OCI-LY7 (cell line): ENCODE data around the gene DMRTC2. TPM values are rescaled to one million over a fixed set of nuclear protein-coding genes. Genes with fewer than 3 reads are reported as not detected.

Experiments used
- BruUV-seq: library from RNA; stranded (reverse); fragments of 400-500 nt; replicated peaks from 2 replicates; lab custom pipeline; 2021; lab: Mats Ljungman, UMichigan
- CTCF ChIA-PET: fragments of 300-600 bp; sonication (Branson Sonifier 250); formaldehyde crosslinking; loops from one replicate; lab custom pipeline; 2022; ENCODE audit warnings: antibody characterized with exemption; ENCODE audit not compliant: unreplicated experiment; lab: Charles Lee
- POLR2A ChIA-PET: fragments of 300-600 bp; sonication (Branson Sonifier 250); formaldehyde crosslinking; loops from one replicate; lab custom pipeline; 2022; ENCODE audit warnings: antibody characterized with exemption; lab: Charles Lee
- DNase-seq: peaks from one replicate; pipeline ENCODE4 v3.0.0-alpha.2; 2015; ENCODE audit warnings: low spot score
- H2AFZ ChIP-seq: fragments of 200-600 bp; sonication (generic), shearing (Covaris generic); 2 replicates; pipeline ENCODE4 v1.6.1; 2014; ENCODE audit warnings: mild to moderate bottlenecking, antibody characterized with exemption, low read length, moderate library complexity
- H3K27ac ChIP-seq: fragments of 200-600 bp; sonication (generic); 2 replicates; pipeline ENCODE4 v1.5.1; 2014; ENCODE audit warnings: mixed run types, low read depth, mild to moderate bottlenecking, moderate library complexity, low read length, inconsistent platforms; ENCODE audit not compliant: poor library complexity, severe bottlenecking
- H3K36me3 ChIP-seq: fragments of 200-600 bp; sonication (generic); 2 replicates; pipeline ENCODE4 v1.6.1; 2014; ENCODE audit warnings: mild to moderate bottlenecking, antibody characterized with exemption, low read length, moderate library complexity, mixed read lengths; ENCODE audit not compliant: insufficient read depth
- H3K4me1 ChIP-seq: fragments of 200-600 bp; sonication (generic); 2 replicates; pipeline ENCODE4 v1.5.1; 2014; ENCODE audit warnings: mild to moderate bottlenecking, low read length; ENCODE audit not compliant: insufficient read depth, poor library complexity, severe bottlenecking
- H3K4me2 ChIP-seq: fragments of 200-600 bp; sonication (generic); 2 replicates; pipeline ENCODE4 v1.6.1; 2014; ENCODE audit warnings: mild to moderate bottlenecking, low read length
- H3K4me3 ChIP-seq: fragments of 200-600 bp; sonication (generic); 2 replicates; pipeline ENCODE4 v1.5.1; 2014; ENCODE audit warnings: mild to moderate bottlenecking, low read depth, low read length; ENCODE audit not compliant: poor library complexity, severe bottlenecking
- H3K79me2 ChIP-seq: fragments of 200-600 bp; sonication (generic); 2 replicates; pipeline ENCODE4 v1.6.1; 2016; ENCODE audit warnings: low read depth, mild to moderate bottlenecking, low read length, moderate library complexity, mixed read lengths; ENCODE audit not compliant: insufficient read depth
- H3K9me2 ChIP-seq: fragments of 200-600 bp; sonication (generic); 2 replicates; pipeline ENCODE4 v1.6.1; 2016; ENCODE audit warnings: mild to moderate bottlenecking, low read length, mixed read lengths; ENCODE audit not compliant: insufficient read depth
- H3K9me3 ChIP-seq: fragments of 200-600 bp; sonication (generic); 2 replicates; pipeline ENCODE4 v1.6.1; 2014; ENCODE audit warnings: mild to moderate bottlenecking, mixed run types, low read length, mixed read lengths
- H4K20me1 ChIP-seq: fragments of 200-600 bp; sonication (generic); 2 replicates; pipeline ENCODE4 v1.6.1; 2014; ENCODE audit warnings: mild to moderate bottlenecking, antibody characterized with exemption, low read length, moderate library complexity, mixed read lengths; ENCODE audit not compliant: insufficient read depth
- EZH2phosphoT487 ChIP-seq: fragments of 200-600 bp; sonication (generic); IDR thresholded peaks from 2 replicates; pipeline ENCODE4 v1.6.1; 2018; ENCODE audit warnings: low read depth, borderline replicate concordance, mild to moderate bottlenecking, mixed run types, antibody characterized with exemption, low read length, moderate library complexity, mixed read lengths
- intact Hi-C: fragments of 100-400 bp; cut with micrococcal nuclease; formaldehyde crosslinking; loops from one replicate; pipeline ENCODE4 v1.10.0; 2022; ENCODE audit not compliant: unreplicated experiment
- microRNA-seq: library from miRNA; unstranded; fragments of <30 nt; microRNA quantifications from one replicate; pipeline ENCODE4 v1.2.0, GENCODE V29; 2022; ENCODE audit warnings: borderline replicate concordance
- small RNA-seq: library from RNA; depleted of rRNA; stranded (forward); fragments of <200 nt; gene quantifications from one replicate; pipeline ENCODE3, GENCODE V24; 2014
- total RNA-seq, 2 experiments: library from RNA; depleted of rRNA in 1 of 2; stranded (reverse); fragments of >200 nt in 1 of 2; shearing (Covaris generic) in 1 of 2; gene quantifications; 2 replicates each; pipeline ENCODE4 v1.2.3, GENCODE V29; 2014 to 2022
- TF ChIP-seq, protein P1 (sequence below): fragments of 200-600 bp; sonication (generic); conservative IDR thresholded peaks from 2 replicates; pipeline ENCODE4 v1.5.1; 2014; ENCODE audit warnings: mild to moderate bottlenecking, antibody characterized with exemption, low read length, moderate library complexity, mixed read lengths

DMRTC2 gene
- total RNA-seq, 2 experiments from 2014 or later, result not detected

DNA sequence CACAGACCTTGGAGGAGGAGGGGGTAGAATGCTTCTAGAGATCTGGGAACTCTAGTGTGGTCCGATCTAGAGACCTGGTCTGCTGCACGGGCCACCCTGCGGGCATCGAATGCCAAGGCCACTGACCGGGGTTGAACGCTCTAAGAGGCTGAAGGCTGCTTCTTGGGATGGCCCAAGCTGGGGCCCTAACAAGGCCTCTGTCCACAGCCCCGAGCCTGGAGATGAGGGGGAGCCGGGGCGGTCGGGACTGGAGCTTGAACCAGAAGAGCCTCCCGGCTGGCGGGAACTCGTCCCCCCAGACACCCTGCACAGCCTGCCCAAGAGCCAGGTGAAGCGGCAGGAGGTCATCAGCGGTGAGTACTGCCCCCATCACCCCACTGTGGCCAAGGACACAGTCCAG is 53.4 kb downstream of the DMRTC2 start:
- peaks cover 85% of the 10 kb centered on the region for H3K36me3 ChIP-seq
- no peaks in the 10 kb centered on the region for H3K9me3 ChIP-seq
- no peaks in the 10 kb centered on the region for H3K79me2 ChIP-seq
- TF ChIP-seq, protein P1, sequence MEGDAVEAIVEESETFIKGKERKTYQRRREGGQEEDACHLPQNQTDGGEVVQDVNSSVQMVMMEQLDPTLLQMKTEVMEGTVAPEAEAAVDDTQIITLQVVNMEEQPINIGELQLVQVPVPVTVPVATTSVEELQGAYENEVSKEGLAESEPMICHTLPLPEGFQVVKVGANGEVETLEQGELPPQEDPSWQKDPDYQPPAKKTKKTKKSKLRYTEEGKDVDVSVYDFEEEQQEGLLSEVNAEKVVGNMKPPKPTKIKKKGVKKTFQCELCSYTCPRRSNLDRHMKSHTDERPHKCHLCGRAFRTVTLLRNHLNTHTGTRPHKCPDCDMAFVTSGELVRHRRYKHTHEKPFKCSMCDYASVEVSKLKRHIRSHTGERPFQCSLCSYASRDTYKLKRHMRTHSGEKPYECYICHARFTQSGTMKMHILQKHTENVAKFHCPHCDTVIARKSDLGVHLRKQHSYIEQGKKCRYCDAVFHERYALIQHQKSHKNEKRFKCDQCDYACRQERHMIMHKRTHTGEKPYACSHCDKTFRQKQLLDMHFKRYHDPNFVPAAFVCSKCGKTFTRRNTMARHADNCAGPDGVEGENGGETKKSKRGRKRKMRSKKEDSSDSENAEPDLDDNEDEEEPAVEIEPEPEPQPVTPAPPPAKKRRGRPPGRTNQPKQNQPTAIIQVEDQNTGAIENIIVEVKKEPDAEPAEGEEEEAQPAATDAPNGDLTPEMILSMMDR, result no peak
- no peak for TF ChIP-seq EZH2phosphoT487
- no peak for DNase-seq
- H4K20me1 ChIP-seq, result no peaks in the 10 kb centered on the region
- no TSS peak for BruUV-seq
- intact Hi-C loops, result no loop called here
- ChIA-PET CTCF (no interaction called here), POLR2A (no interaction called here)
- H3K4me3 ChIP-seq, result no peak overlapping the region
- H3K4me1 ChIP-seq, result peaks cover 22% of the 10 kb centered on the region
- H3K27ac ChIP-seq, result no peak overlapping the region
- H2AFZ ChIP-seq, result no peak overlapping the region
- no peak overlapping the region for H3K4me2 ChIP-seq
- no peaks in the 10 kb centered on the region for H3K9me2 ChIP-seq

Small RNA genes within 50 kb of the gene (microRNA-seq; reads per million reads assigned to microRNA genes)
- gene MIR6797, result not detected

Small RNA genes within 50 kb of the gene (small RNA-seq; reads per million reads assigned to genes)
- gene MIR6797, result not detected

Other genes with a start within 250 kb of the DMRTC2 start
- not detected in 2 replicates for gene CEACAM4, start 218.0 kb upstream of the DMRTC2 start, total RNA-seq (2014; rRNA removed; shearing (Covaris generic))
- not detected in 2 replicates for gene CEACAM4, start 218.0 kb upstream of the DMRTC2 start, total RNA-seq (2022)
- not detected in 2 replicates for gene CEACAM7, start 156.8 kb upstream of the DMRTC2 start, total RNA-seq (2014; rRNA removed; shearing (Covaris generic))
- not detected in 2 replicates for gene CEACAM7, start 156.8 kb upstream of the DMRTC2 start, total RNA-seq (2022)
- gene CEACAM5, start 136.4 kb upstream of the DMRTC2 start, total RNA-seq (2014; rRNA removed; shearing (Covaris generic)), result not detected in 2 replicates
- gene CEACAM5, start 136.4 kb upstream of the DMRTC2 start, total RNA-seq (2022), result not detected in 2 replicates
- gene CEACAM6, start 89.5 kb upstream of the DMRTC2 start, total RNA-seq (2014; rRNA removed; shearing (Covaris generic)), result not detected in 2 replicates
- not detected in 2 replicates for gene CEACAM6, start 89.5 kb upstream of the DMRTC2 start, total RNA-seq (2022)
- not detected in 2 replicates for gene CEACAM3, start 48.5 kb upstream of the DMRTC2 start, total RNA-seq (2014; rRNA removed; shearing (Covaris generic))
- gene CEACAM3, start 48.5 kb upstream of the DMRTC2 start, total RNA-seq (2022), result not detected in 2 replicates
- not detected in 2 replicates for gene LYPD4, start 359 bp upstream of the DMRTC2 start, total RNA-seq (2014; rRNA removed; shearing (Covaris generic))
- not detected in 2 replicates for gene LYPD4, start 359 bp upstream of the DMRTC2 start, total RNA-seq (2022)
- gene RPS19, start 15.2 kb downstream of the DMRTC2 start, total RNA-seq (2014; rRNA removed; shearing (Covaris generic)), result 4,018 and 4,414 TPM in 2 replicates
- 3,803 and 3,902 TPM in 2 replicates for gene RPS19, start 15.2 kb downstream of the DMRTC2 start, total RNA-seq (2022)
- 848 and 1,195 TPM in 2 replicates for gene CD79A, start 32.2 kb downstream of the DMRTC2 start, total RNA-seq (2014; rRNA removed; shearing (Covaris generic))
- gene CD79A, start 32.2 kb downstream of the DMRTC2 start, total RNA-seq (2022), result 896 and 1,094 TPM in 2 replicates
- 74.9 and 96.9 TPM in 2 replicates for gene ARHGEF1, start 38.1 kb downstream of the DMRTC2 start, total RNA-seq (2014; rRNA removed; shearing (Covaris generic))
- 297 and 318 TPM in 2 replicates for gene ARHGEF1, start 38.1 kb downstream of the DMRTC2 start, total RNA-seq (2022)
- 1.6 and 1.9 TPM in 2 replicates for gene ERFL, start 83.4 kb downstream of the DMRTC2 start, total RNA-seq (2014; rRNA removed; shearing (Covaris generic))
- gene ERFL, start 83.4 kb downstream of the DMRTC2 start, total RNA-seq (2022), result 5.9 and 6.8 TPM in 2 replicates
- gene RABAC1, start 114.3 kb downstream of the DMRTC2 start, total RNA-seq (2014; rRNA removed; shearing (Covaris generic)), result 161 and 171 TPM in 2 replicates
- gene RABAC1, start 114.3 kb downstream of the DMRTC2 start, total RNA-seq (2022), result 167 and 191 TPM in 2 replicates
- 3.1 and 9.3 TPM in 2 replicates for gene ATP1A3, start 149.2 kb downstream of the DMRTC2 start, total RNA-seq (2014; rRNA removed; shearing (Covaris generic))
- gene ATP1A3, start 149.2 kb downstream of the DMRTC2 start, total RNA-seq (2022), result 33.0 and 33.3 TPM in 2 replicates
- 0.73 and 0.77 TPM in 2 replicates for gene GRIK5, start 225.2 kb downstream of the DMRTC2 start, total RNA-seq (2014; rRNA removed; shearing (Covaris generic))
- gene GRIK5, start 225.2 kb downstream of the DMRTC2 start, total RNA-seq (2022), result 1.1 and 1.3 TPM in 2 replicates
- gene ZNF574, start 231.1 kb downstream of the DMRTC2 start, total RNA-seq (2014; rRNA removed; shearing (Covaris generic)), result 18.5 and 29.3 TPM in 2 replicates
- gene ZNF574, start 231.1 kb downstream of the DMRTC2 start, total RNA-seq (2022), result 14.5 and 16.6 TPM in 2 replicates